GM12874 (cell line): ENCODE results near the gene CISD1.

ENCODE experiments used
- CTCF ChIP-seq: IDR thresholded peaks from 2 replicates; pipeline ENCODE4 v1.5.1; 2011; ENCODE audit warnings: low read depth, mild to moderate bottlenecking, control low read depth, low read length, moderate library complexity; ENCODE audit not compliant: insufficient read depth

CISD1 gene

DNA sequence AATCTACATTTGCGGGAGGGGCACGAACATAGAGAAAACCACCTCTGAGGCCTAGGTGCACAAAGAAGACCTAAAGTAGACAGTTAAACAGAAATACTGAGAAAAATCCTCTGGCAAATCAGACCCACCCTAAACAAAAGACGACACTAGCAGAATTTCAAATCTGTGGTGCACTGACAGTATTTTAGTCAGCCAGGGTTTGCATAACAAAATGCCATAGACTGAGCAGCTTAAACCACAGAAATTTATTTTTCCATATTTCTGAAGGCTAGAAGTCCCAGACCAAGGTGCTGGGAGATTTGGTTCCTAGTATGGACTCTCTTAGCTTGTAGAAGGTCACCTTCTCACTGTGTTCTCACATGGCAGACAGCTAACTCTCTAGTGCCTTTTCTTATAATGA lies 27.6 kb upstream of the CISD1 start:
- TF ChIP-seq CTCF, result no peak

DNA sequence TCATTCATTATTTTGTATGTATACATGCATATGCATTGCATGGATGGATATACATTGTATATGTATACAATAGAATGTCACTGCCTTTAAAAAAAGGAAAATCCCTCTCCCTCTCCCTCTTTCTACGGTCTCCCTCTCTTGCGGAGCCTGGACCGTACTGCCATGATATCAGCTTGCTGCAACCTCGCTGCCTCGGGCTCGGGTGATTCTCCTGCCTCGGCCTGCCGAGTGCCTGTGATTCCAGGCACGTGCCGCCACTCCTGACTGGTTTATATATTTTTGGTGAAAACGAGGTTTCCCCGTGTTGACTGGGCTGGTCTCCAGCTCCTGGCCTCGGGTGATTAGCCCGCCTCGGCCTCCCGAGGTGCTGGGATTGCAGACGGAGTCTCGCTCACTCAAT lies 25.7 kb upstream of the CISD1 start:
- TF ChIP-seq CTCF, result no peak

GRCh38 chr10:58253184-58253583 lies 15.8 kb upstream of the CISD1 start:
- no peak for TF ChIP-seq CTCF

GRCh38 chr10:58254644-58255043 lies 14.3 kb upstream of the CISD1 start:
- TF ChIP-seq CTCF, result no peak

- no peak for TF ChIP-seq CTCF
These were observed 9.8 kb upstream of the CISD1 start for GRCh38 chr10:58258977-58259692.

- TF ChIP-seq CTCF, result no peak
These were observed 8.6 kb upstream of the CISD1 start for GRCh38 chr10:58260334-58260733.

GRCh38 chr10:58262766-58263165 lies 6.2 kb upstream of the CISD1 start:
- TF ChIP-seq CTCF, result no peak
